ENCODE data around the gene STK32B.

GRCh38 chr4:5416637-5417036 lies 365.4 kb downstream of the STK32B start:
- TF ChIP-seq CTCF (IDR thresholded peaks at IDR 0.05 in 4 of 5, conservative IDR thresholded peaks at IDR 0.05 in 1 of 5), result no peak
- TF ChIP-seq POLR2A (IDR thresholded peaks at IDR 0.05), result no peak

All from gastrocnemius medialis (tissue), 4 donors.